GM13976 (cell line): ENCODE data around the gene HOGA1.
"Not testable (repeated sequence)": the region's sequence is repeated elsewhere in the genome, so short reads cannot be mapped to it uniquely, and the experiment has no call there.

Experiments
- DNase-seq: peaks from one replicate; pipeline ENCODE4 v3.0.0; 2012; ENCODE audit warnings: low spot score
- in situ Hi-C: fragments of 300-500 bp; cut with MboI; formaldehyde crosslinking; loops from one replicate; pipeline ENCODE4 v1.12.0; 2022; ENCODE audit warnings: low sequenced_read_pairs, mixed read lengths, inconsistent platforms; ENCODE audit not compliant: unreplicated experiment
- TF ChIP-seq, protein P1 (sequence below): IDR thresholded peaks from 2 replicates; pipeline ENCODE4 v1.5.1; 2012; ENCODE audit warnings: borderline replicate concordance, mild to moderate bottlenecking; ENCODE audit not compliant: insufficient read depth; ENCODE audit errors: extremely low read depth, missing control alignments, control extremely low read depth

The HOGA1 gene

GRCh38 chr10:97632949-97633884 is 49.0 kb downstream of the HOGA1 start, which contains the start of gene MORN4:
MORN4 (minus strand) TSS chr10:97633500; CDS start chr10:97619653, 13,847 bp downstream.
- TF ChIP-seq, protein P1, sequence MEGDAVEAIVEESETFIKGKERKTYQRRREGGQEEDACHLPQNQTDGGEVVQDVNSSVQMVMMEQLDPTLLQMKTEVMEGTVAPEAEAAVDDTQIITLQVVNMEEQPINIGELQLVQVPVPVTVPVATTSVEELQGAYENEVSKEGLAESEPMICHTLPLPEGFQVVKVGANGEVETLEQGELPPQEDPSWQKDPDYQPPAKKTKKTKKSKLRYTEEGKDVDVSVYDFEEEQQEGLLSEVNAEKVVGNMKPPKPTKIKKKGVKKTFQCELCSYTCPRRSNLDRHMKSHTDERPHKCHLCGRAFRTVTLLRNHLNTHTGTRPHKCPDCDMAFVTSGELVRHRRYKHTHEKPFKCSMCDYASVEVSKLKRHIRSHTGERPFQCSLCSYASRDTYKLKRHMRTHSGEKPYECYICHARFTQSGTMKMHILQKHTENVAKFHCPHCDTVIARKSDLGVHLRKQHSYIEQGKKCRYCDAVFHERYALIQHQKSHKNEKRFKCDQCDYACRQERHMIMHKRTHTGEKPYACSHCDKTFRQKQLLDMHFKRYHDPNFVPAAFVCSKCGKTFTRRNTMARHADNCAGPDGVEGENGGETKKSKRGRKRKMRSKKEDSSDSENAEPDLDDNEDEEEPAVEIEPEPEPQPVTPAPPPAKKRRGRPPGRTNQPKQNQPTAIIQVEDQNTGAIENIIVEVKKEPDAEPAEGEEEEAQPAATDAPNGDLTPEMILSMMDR = no peak
- in situ Hi-C loops = no loop called here
- peak; percentile 92 for DNase-seq

DNA sequence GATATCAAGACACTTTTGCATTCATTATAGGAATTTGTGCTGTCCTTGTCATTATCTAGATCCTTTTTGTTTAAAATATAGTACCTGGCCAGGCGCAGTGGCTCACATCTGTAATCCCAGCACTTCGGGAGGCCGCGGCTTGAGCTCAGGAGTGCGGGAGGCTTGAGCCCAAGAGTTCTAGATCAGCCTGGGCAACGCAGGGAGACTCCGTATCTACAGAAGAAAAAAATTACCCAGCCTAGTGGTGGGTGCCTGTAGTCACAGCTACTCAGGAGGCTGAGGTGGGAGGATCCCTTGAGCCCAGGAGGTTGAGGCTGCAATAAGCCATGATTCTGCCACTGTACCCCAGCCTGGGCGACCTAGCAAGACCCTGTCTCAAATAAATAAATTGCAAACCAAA is 49.7 kb downstream of the HOGA1 start:
- TF ChIP-seq, protein P1 = no peak
- no peak for DNase-seq
- in situ Hi-C loops = no loop called here

- TF ChIP-seq, protein P1 = no peak
- in situ Hi-C loops = no loop called here
- no peak for DNase-seq
Observed at GRCh38 chr10:97635577-97635976, 51.4 kb downstream of the HOGA1 start.

- DNase-seq, in situ Hi-C loops: not testable (repeated sequence)
Observed at GRCh38 chr10:97639090-97639489, 54.9 kb downstream of the HOGA1 start.

- in situ Hi-C loops = no loop called here
- TF ChIP-seq, protein P1 = no peak
- peak; percentile 98 for DNase-seq
Observed at GRCh38 chr10:97640174-97640867, 56.1 kb downstream of the HOGA1 start, which contains the start of gene PI4K2A. PI4K2A (plus strand) TSS chr10:97640671; CDS start chr10:97640743, 72 bp downstream.

DNA sequence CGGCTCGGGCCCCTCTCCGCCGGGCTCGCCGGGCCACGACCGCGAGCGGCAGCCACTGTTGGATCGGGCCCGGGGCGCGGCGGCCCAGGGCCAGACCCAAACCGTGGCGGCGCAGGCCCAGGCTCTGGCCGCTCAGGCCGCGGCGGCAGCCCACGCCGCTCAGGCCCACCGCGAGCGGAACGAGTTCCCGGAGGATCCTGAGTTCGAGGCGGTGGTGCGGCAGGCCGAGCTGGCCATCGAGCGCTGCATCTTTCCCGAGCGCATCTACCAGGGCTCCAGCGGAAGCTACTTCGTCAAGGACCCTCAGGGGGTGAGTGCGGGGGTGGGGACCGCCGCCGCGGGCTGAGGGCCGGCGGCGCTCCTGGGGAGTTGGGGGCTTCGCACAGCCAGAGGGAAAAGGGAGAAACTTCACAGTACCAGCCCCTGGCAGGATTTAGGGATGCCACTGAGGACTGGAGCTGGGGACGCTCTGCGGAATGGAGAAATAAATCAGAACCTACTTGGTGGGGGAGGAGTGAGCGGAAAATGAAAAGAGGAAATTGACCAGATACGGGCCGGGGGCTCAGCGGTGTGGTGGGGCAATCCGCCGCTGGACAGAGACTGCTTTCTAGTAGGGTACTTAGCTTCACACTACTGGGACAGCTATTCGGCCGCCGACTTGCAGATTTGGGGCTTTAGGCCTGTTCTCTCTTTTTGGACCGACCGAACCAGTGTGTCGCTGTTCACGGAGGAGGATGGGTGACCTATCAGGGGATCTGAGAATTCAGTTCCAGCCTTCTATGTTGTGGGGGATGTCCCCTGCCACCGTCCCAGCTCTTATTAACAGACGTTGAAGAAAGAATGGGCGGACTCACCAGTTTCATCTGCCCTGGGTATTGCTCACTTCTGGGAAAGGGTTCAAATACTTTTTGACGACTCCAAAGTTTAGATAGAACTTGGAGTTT is 57.0 kb downstream of the HOGA1 start:
- in situ Hi-C loops = no loop called here
- peak; percentile 51 for DNase-seq
- TF ChIP-seq, protein P1 = no peak

DNA sequence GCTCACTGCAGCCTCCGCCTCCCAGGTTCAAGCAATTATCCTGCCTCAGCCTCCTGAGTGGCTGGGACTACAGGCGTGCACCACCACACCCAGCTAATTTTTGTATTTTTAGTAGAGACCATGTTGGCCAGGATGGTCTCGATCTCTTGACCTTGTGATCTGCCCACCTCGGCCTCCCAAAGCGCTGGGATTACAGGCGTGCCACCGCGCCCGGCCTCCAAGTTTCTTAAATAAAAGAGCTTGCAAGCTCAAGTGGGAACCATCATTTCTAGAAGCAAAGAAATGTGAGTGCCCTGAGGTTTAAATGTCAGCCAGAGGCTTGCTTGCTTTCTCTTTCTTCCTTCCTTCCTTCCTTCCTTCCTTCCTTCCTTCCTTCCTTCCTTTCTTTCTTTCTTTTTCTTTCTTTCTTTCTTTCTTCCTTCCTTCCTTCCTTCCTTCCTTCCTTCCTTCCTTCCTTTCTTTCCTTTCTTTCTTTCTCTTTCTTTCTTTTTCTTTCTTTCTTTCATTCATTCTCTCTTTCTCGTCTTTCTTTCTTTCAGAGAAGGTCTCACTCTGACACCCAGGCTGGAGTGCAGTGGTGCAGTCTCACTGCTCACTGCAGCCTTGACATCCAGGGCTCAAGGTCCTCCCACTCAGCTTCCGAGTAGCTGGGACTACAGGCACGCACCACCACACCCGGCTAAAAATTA is 58.4 kb downstream of the HOGA1 start:
- in situ Hi-C loops, DNase-seq: not testable (repeated sequence)
